Measurements from ENCODE around the gene GSG1L.

GSG1L gene

GRCh38 chr16:27780468-27781194, 282.9 kb downstream of the GSG1L start:
- no peak for TF ChIP-seq CTCF (IDR thresholded peaks at IDR 0.05; ENCODE audit: insufficient read depth, low read length, poor library complexity, severe bottlenecking)
- Histone ChIP-seq H3K36me3 (ENCODE audit: control insufficient read depth, insufficient read depth, low read length) (no peaks in the 10 kb centered on the region), H3K4me3 (replicated peaks; ENCODE audit: low read depth, low read length) (no peak overlapping the region), H3K27me3 (replicated peaks; ENCODE audit: control insufficient read depth, insufficient read depth, low read length) (no peaks in the 10 kb centered on the region)
- no peak for DNase-seq (ENCODE audit: extremely low read depth, insufficient read length)

GRCh38 chr16:27779641-27780164, 283.8 kb downstream of the GSG1L start:
- Histone ChIP-seq H3K27me3 (replicated peaks; ENCODE audit: control insufficient read depth, insufficient read depth, low read length) (no peaks in the 10 kb centered on the region), H3K4me3 (replicated peaks; ENCODE audit: low read depth, low read length) (no peak overlapping the region), H3K36me3 (ENCODE audit: control insufficient read depth, insufficient read depth, low read length) (no peaks in the 10 kb centered on the region)
- TF ChIP-seq CTCF (IDR thresholded peaks at IDR 0.05; ENCODE audit: insufficient read depth, low read length, poor library complexity, severe bottlenecking) = no peak
- DNase-seq (ENCODE audit: extremely low read depth, insufficient read length) = no peak

- Histone ChIP-seq H3K36me3 (ENCODE audit: control insufficient read depth, insufficient read depth, low read length) (no peaks in the 10 kb centered on the region), H3K4me3 (replicated peaks; ENCODE audit: low read depth, low read length) (no peak overlapping the region), H3K27me3 (replicated peaks; ENCODE audit: control insufficient read depth, insufficient read depth, low read length) (no peaks in the 10 kb centered on the region)
- TF ChIP-seq CTCF (IDR thresholded peaks at IDR 0.05; ENCODE audit: insufficient read depth, low read length, poor library complexity, severe bottlenecking) = no peak
- DNase-seq (ENCODE audit: extremely low read depth, insufficient read length) = no peak
Observed at GRCh38 chr16:27778926-27779570, 284.5 kb downstream of the GSG1L start.

- Histone ChIP-seq H3K27me3 (replicated peaks; ENCODE audit: control insufficient read depth, insufficient read depth, low read length) (no peaks in the 10 kb centered on the region), H3K4me3 (replicated peaks; ENCODE audit: low read depth, low read length) (no peak overlapping the region), H3K36me3 (ENCODE audit: control insufficient read depth, insufficient read depth, low read length) (no peaks in the 10 kb centered on the region)
- no peak for DNase-seq (ENCODE audit: extremely low read depth, insufficient read length)
- no peak for TF ChIP-seq CTCF (IDR thresholded peaks at IDR 0.05; ENCODE audit: insufficient read depth, low read length, poor library complexity, severe bottlenecking)
Observed at GRCh38 chr16:27778171-27778925, 285.2 kb downstream of the GSG1L start.

GRCh38 chr16:27777527-27777926, 286.0 kb downstream of the GSG1L start:
- Histone ChIP-seq H3K27me3 (replicated peaks; ENCODE audit: control insufficient read depth, insufficient read depth, low read length) (no peaks in the 10 kb centered on the region), H3K36me3 (ENCODE audit: control insufficient read depth, insufficient read depth, low read length) (no peaks in the 10 kb centered on the region), H3K4me3 (replicated peaks; ENCODE audit: low read depth, low read length) (no peak overlapping the region)
- TF ChIP-seq CTCF (IDR thresholded peaks at IDR 0.05; ENCODE audit: insufficient read depth, low read length, poor library complexity, severe bottlenecking) = no peak
- DNase-seq (ENCODE audit: extremely low read depth, insufficient read length) = no peak
